Fibroblast of skin of abdomen (primary cell): ENCODE measurements around the gene ERCC2.
"Not testable (repeated sequence)": the region's sequence is repeated elsewhere in the genome, so short reads cannot be mapped to it uniquely, and the experiment has no call there.

Experiments used
- DNase-seq: peaks from one replicate; pipeline ENCODE4 v3.0.0-alpha.2; 2013

Gene ERCC2

GRCh38 chr19:45333609-45334303 lies 36.6 kb downstream of the ERCC2 start:
- DNase-seq, result no peak

DNA sequence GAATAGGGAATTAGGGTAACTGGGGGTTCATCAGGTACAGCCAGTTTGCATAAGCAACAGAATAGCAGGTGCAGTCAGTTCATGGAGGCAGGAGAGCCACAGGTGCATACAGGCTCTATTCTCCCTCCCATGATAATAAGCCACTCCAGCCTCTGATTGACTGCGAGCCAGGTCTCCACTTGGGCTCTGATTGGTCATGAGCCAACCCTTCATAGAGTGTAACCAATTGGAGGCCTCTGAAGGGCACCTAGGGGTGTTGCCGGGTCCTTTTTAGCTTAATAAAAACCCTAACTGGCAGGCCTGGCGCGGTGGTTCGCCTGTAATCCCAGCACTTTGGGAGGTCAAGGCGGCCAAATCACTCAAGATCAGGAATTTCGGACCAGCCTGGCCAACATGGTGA lies 39.0 kb downstream of the ERCC2 start:
- no peak for DNase-seq

DNA sequence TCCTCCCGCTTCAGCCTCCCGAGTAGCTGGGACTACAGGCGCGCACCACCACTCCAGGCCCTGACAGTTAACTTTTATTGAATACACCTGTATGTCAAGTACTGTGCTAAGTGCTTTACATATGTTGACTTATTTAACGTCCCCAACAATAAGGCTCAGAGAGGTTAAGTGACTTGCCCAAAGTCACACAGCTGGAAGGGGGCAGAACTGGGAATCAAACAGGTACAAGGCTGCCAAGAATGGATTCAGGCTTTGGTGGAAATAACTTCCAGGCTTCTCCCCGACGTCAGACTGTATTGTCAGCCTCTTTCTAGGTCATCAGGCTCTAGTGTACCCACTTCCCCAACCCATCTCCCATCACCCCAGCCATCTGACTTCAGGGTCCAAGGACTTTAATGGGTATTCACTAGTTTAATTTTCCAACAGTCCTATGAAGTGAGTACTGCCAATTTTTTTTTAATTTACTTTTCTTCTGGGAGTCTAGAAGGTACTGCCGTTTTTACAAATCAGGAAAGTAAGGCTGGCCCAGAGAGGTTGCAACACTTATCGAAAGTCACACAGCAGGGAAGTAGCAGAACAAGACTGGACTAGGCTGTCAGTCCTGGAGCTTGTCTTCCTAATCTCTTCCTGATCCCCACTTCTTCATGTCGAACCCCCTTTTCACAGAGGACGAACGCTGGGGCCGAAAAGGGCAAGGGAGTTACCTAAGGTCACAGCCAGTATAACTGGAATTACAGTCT lies 42.8 kb downstream of the ERCC2 start:
- no peak for DNase-seq

- no peak for DNase-seq
Observed at GRCh38 chr19:45324349-45324907, 45.9 kb downstream of the ERCC2 start.

GRCh38 chr19:45323671-45324081 lies 46.7 kb downstream of the ERCC2 start:
- no peak for DNase-seq

DNA sequence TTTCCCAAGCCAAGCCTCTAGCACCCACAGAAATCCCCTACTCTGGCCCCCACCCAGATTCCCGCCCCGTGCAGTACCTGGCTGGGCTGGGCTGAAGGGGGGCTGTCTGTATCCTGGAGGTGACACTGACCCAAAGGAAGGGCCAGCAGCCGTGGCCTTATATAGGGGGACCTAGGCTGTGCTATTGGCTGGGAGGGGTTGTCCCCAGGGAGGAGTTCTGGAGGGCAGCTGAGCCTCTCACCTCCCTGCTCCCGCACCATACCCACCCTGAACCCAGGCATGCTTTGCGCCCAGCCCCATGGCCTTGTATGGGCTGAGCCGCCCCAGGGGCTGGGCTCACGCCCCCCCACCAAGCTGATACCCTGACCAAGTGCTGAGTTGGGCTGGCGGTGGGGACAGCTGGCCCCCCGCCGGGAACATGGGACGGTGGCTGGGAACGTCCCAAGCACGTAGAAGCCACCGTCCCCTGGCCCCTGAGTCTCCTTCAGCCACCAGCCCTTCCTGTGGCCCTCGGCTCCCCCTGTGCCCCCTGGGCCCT lies 47.6 kb downstream of the ERCC2 start, which contains the start of gene CKM:
TSS of gene CKM (minus strand) at position 132 of the 538 bp plus-strand sequence. CDS start 3,162 bp downstream, outside the sequence.
- no peak for DNase-seq

- DNase-seq, result no peak
Observed at GRCh38 chr19:45322311-45322710, 48.1 kb downstream of the ERCC2 start.

DNA sequence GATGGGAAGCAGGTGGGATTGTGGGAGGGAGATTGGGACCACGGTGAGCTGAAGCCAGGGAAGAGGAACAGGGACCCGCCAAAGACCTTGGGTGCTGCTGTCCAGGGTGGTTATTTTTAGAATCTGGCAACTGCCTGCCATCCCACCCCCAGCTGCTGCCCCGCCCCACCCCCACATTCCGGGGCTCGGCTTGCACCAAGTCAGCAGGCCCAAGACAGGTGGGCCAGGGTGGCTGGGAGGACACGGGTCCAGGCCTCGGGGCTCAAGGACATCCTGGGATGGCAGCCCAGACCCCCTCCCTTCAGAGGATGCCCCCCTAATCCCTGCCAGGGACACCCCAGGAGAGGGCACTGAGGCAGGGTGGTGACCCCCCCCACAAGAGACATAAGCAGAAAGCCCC lies 48.5 kb downstream of the ERCC2 start:
- DNase-seq, result no peak

DNA sequence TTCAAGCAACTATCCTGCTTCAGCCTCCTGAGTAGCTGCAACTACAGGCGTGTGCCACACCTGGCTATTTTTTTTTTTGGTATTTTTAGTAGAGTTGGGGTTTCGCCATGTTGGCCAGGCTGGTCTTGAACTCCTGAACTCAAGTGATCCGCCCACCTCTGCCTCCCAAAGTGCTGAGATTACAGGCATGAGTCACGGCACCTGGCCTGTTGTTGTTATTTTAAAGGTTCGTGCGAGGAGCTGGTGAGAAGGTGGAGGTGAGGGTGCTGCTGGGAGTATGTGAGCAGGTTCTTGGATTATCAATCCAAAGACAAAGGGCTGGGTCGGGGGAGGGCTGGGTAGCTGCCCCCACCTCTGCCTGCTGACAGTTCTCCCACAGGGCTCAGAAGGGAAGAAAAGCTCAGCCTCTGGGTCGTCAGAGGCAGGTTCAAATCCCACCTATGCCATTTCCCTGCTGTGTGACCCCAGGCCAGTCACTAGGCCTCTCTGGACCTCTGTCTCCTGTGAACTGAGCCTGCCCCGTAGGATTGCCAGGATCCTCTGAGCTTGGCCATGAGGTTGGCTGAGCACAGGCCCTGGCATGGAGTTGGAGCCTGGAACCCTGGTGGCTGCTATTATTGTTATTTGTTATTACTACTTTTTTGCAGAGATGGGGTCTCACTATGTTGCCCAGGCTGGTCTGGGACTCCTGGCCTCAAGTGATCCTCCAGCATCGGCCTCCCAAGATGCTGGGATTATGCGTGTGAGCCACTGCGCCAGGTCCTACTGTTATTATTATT lies 49.2 kb downstream of the ERCC2 start:
- DNase-seq, result no peak

DNA sequence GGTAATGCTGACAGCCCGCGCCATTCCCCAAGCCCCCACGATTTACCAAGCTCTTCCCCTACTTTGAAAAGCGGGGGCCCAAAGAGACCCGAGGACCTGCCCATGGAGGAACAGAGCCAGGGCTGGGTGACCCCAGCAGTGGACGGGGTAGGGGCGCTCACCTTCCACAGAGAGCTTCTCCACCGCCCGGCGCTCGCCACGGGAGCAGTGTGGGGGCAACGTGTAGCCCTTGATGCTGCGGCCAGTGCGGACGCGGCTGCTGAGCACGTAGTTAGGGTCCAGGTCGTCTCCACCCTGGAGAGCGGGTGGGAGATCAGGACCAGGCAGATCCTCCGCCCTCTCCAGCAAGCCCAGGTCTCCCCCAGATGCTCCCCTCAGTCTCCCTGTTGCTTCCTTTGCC lies 55.1 kb downstream of the ERCC2 start:
- DNase-seq, result no peak

DNA sequence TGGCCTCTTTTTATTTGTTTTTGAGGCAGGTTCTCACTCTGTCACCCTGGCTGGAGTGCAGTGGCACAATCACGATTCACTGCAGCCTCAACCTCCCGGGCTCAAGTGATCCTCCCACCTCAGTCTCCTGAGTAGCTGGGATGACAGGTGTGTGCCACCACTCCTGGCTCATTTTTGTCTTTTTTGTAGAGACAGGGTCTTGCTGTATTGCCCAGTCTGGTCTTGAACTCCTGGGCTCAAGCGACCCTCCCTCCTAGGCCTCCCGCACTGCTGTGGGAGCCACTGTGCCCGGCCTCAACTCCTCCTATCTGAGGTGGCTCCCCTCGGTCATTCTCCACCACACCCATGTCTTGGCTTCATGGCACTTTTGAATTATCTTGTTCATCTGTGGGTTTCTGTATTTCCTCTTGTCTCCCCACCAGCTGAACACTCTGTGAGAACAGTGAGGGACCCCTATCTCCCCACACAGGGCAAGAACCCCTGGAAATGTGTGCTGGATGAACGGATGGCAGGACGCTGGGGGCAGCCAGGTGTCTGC lies 55.6 kb downstream of the ERCC2 start:
- no peak for DNase-seq

GRCh38 chr19:45312285-45312684 lies 58.1 kb downstream of the ERCC2 start:
- not testable (repeated sequence) for DNase-seq

DNA sequence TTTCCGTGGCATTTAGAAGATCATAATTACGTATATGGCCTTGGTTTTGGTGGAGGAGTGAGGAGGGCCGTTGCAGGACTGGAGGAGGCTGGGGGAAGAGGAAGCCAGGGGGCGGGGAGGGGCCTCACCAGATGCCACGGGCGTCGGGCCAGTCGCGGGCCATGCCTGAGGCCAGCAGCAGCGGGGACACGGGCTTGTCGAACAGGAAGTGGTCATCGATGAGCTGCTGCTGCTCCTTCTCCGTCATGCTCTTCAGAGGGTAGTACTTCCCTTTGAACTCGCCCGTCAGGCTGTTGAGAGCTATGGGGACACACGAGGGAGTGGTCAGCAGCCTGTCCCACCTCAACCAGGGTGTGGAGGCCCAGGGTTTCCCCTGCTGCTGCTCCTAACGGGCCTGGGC lies 58.8 kb downstream of the ERCC2 start:
- DNase-seq, result no peak

DNA sequence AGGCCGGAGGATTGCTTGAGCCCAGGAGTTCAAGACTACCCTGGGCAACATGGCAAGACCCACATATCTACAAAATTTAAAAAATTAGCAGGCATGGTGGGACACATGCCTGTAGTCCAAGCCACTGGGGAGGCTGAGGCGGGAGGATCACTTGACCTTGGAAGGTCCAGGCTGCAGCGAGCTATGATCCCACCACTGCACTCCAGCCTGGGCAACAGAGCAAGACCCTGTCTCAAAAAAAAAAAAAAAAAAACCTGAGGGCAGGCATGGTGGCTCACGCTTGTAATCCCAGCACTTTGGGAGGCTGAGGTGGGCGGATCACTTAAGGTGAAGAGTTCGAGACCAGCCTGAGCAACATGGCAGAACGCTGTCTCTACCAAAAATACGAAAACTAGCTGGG lies 61.1 kb downstream of the ERCC2 start:
- not testable (repeated sequence) for DNase-seq

DNA sequence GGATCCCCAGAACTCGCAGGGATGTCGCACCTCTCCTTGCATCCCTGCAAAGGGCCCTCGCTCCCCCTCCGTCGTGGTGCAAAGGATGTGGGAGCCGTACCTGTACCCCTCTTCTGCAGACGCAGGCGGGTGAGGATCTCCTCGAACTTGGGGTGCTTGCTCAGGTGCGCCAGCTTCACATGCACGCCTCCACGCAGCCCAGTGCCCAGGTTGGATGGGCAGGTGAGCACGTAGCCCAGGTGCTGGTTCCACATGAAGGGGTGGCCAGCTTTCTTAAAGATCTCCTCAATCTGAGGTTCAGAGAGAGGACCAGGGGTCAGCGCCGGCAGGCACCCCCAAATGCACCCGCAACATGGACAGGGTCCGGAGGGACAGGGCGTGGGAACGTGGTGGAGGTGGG lies 63.0 kb downstream of the ERCC2 start:
- no peak for DNase-seq

DNA sequence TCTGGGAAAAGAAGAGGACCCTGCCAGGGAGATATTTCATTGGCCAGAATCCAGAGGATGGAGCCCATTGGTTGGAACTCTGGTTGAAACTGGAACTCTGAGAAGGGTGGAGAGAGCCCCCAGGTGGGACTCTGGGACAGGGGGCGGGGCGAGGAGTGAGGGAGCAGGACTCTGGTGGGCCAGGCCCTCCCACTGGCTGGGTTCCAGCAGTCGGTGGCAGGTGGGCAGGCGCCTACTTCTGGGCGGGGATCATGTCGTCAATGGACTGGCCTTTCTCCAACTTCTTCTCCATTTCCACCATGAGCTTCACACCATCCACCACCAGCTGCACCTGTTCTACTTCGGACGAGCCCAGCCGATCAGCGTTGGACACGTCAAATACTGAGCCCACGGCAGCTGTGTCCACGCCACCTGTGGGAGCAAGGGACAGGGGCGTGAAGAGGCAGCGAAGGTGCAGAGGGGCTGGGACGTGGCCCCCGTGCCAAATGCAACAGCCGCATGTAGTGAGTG lies 63.8 kb downstream of the ERCC2 start:
- DNase-seq, result no peak

DNA sequence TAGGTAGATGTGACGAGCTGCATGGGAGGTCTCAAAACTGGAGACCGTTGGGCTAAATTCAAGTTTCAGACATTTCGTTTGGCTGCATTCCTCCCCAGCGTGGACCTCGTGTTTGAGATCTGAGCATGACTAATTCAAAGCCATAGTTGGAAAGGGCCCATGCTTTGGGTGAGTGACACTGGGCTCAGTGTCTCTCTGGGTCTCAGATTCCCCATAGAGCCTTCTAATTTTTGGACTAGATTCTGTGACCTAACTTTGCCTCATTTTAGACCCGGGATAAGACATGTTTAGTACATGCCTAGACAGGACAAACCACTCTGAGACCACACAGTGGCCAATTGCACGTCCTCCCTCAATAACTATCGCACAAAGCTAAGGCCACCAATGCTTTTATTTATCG lies 64.3 kb downstream of the ERCC2 start:
- DNase-seq, result no peak

- no peak for DNase-seq
Observed at GRCh38 chr19:45305421-45305820, 65.0 kb downstream of the ERCC2 start.

DNA sequence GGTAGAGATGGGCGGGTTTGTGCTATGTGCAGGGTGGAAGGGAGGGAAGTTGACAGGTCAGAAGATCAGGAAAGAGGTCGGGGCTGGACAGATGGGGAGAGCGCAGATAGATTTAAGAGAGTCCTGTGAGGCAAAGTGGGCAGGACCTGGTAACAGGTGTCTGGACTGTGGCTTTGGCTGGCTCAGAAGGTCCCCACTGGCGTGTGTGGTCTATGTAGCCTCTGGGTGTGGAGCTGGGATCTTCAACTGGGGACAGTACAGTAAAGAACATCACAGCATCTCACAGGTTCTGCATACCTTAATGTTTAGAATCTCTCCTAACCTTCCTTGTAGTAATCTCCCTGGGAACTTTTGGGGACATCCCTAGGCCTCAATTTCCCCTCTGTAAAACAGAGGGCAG lies 65.4 kb downstream of the ERCC2 start:
- DNase-seq, result no peak

GRCh38 chr19:45304141-45304926 lies 66.0 kb downstream of the ERCC2 start:
- DNase-seq, result no peak

GRCh38 chr19:45303269-45304060 lies 66.9 kb downstream of the ERCC2 start:
- no peak for DNase-seq
